Measurements from ENCODE around the gene IL17RA.

IL17RA gene

GRCh38 chr22:17077255-17077654, 7.5 kb upstream of the IL17RA start:
- H3K9me2 ChIP-seq (replicated peaks; ENCODE audit: low read depth, low read length): no peaks in the 10 kb centered on the region
- H4K20me1 ChIP-seq (ENCODE audit: insufficient read depth, low read length, poor library complexity, severe bottlenecking): no peaks in the 10 kb centered on the region
- no peaks in the 10 kb centered on the region for H3K9me3 ChIP-seq (ENCODE audit: insufficient read depth, low read depth, low read length)
- no peak overlapping the region for H3K4me2 ChIP-seq (ENCODE audit: low read depth, low read length, poor library complexity, severe bottlenecking)
- no peak overlapping the region for H2AFZ ChIP-seq (ENCODE audit: low read length)
- no peaks in the 10 kb centered on the region for H3F3A ChIP-seq (ENCODE audit: low read depth)
- no peak overlapping the region for H3K4me3 ChIP-seq (ENCODE audit: low read length, poor library complexity, severe bottlenecking)
- peaks cover 7% of the 10 kb centered on the region for H3K4me1 ChIP-seq (ENCODE audit: insufficient read depth, low read length, poor library complexity, severe bottlenecking)
- H3K27me3 ChIP-seq (ENCODE audit: insufficient read depth, low read length, poor library complexity, severe bottlenecking): no peaks in the 10 kb centered on the region
- no peaks in the 10 kb centered on the region for H3K79me2 ChIP-seq (ENCODE audit: insufficient read depth, low read length)
- no peaks in the 10 kb centered on the region for H3K36me3 ChIP-seq (ENCODE audit: insufficient read depth, low read length)
- TF ChIP-seq CTCF (conservative IDR thresholded peaks at IDR 0.05; ENCODE audit: low read length) (no peak), EZH2phosphoT487 (IDR thresholded peaks at IDR 0.05; ENCODE audit: borderline replicate concordance) (no peak)
- no peak overlapping the region for H3K9ac ChIP-seq (ENCODE audit: low read depth, low read length, poor library complexity, severe bottlenecking)

- Histone ChIP-seq H3K9me3 (ENCODE audit: insufficient read depth, low read depth, low read length) (no peaks in the 10 kb centered on the region), H2AFZ (ENCODE audit: low read length) (no peak overlapping the region), H3F3A (ENCODE audit: low read depth) (no peaks in the 10 kb centered on the region), H3K4me2 (ENCODE audit: low read depth, low read length, poor library complexity, severe bottlenecking) (no peak overlapping the region), H3K4me1 (ENCODE audit: insufficient read depth, low read length, poor library complexity, severe bottlenecking) (peaks cover 11% of the 10 kb centered on the region), H3K9ac (ENCODE audit: low read depth, low read length, poor library complexity, severe bottlenecking) (no peak overlapping the region), H3K27me3 (ENCODE audit: insufficient read depth, low read length, poor library complexity, severe bottlenecking) (no peaks in the 10 kb centered on the region), H4K20me1 (ENCODE audit: insufficient read depth, low read length, poor library complexity, severe bottlenecking) (no peaks in the 10 kb centered on the region), H3K9me2 (replicated peaks; ENCODE audit: low read depth, low read length) (no peaks in the 10 kb centered on the region), H3K79me2 (ENCODE audit: insufficient read depth, low read length) (no peaks in the 10 kb centered on the region), H3K4me3 (ENCODE audit: low read length, poor library complexity, severe bottlenecking) (no peak overlapping the region), H3K36me3 (ENCODE audit: insufficient read depth, low read length) (no peaks in the 10 kb centered on the region)
- TF ChIP-seq EZH2phosphoT487 (IDR thresholded peaks at IDR 0.05; ENCODE audit: borderline replicate concordance) (no peak), CTCF (conservative IDR thresholded peaks at IDR 0.05; ENCODE audit: low read length) (no peak)
Observed at GRCh38 chr22:17079572-17079971, 5.2 kb upstream of the IL17RA start.

- TF ChIP-seq CTCF (conservative IDR thresholded peaks at IDR 0.05; ENCODE audit: low read length): no peak
- TF ChIP-seq EZH2phosphoT487 (IDR thresholded peaks at IDR 0.05; ENCODE audit: borderline replicate concordance): no peak
- Histone ChIP-seq H3K9ac (ENCODE audit: low read depth, low read length, poor library complexity, severe bottlenecking) (no peak overlapping the region), H3K79me2 (ENCODE audit: insufficient read depth, low read length) (peaks cover 27% of the 10 kb centered on the region), H3K9me3 (ENCODE audit: insufficient read depth, low read depth, low read length) (no peaks in the 10 kb centered on the region), H3K4me3 (ENCODE audit: low read length, poor library complexity, severe bottlenecking) (no peak overlapping the region), H3K36me3 (ENCODE audit: insufficient read depth, low read length) (no peaks in the 10 kb centered on the region), H4K20me1 (ENCODE audit: insufficient read depth, low read length, poor library complexity, severe bottlenecking) (peaks cover 17% of the 10 kb centered on the region), H3F3A (ENCODE audit: low read depth) (no peaks in the 10 kb centered on the region), H3K9me2 (replicated peaks; ENCODE audit: low read depth, low read length) (no peaks in the 10 kb centered on the region), H3K27me3 (ENCODE audit: insufficient read depth, low read length, poor library complexity, severe bottlenecking) (no peaks in the 10 kb centered on the region), H2AFZ (ENCODE audit: low read length) (no peak overlapping the region), H3K4me1 (ENCODE audit: insufficient read depth, low read length, poor library complexity, severe bottlenecking) (peaks cover 27% of the 10 kb centered on the region), H3K4me2 (ENCODE audit: low read depth, low read length, poor library complexity, severe bottlenecking) (no peak overlapping the region)
Observed at GRCh38 chr22:17083255-17083654, 1.5 kb upstream of the IL17RA start.
